ENCODE data around the gene NFIA.

The NFIA gene

GRCh38 chr1:61432616-61433388 is 350.4 kb downstream of the NFIA start:
- TF ChIP-seq CTCF (IDR thresholded peaks at IDR 0.05; ENCODE audit: extremely low read depth, missing control alignments) = no peak

GRCh38 chr1:61433646-61434045 is 351.3 kb downstream of the NFIA start:
- TF ChIP-seq CTCF (IDR thresholded peaks at IDR 0.05; ENCODE audit: extremely low read depth, missing control alignments) = no peak
- no peak for DNase-seq (ENCODE audit: low spot score)

More at GRCh38 chr1:61432616-61433388, 350.4 kb downstream of the NFIA start:
- DNase-seq (ENCODE audit: low spot score) = no peak

GRCh38 chr1:61434276-61434675 is 351.9 kb downstream of the NFIA start:
- no peak for TF ChIP-seq CTCF (IDR thresholded peaks at IDR 0.05; ENCODE audit: extremely low read depth, missing control alignments)
- DNase-seq (ENCODE audit: low spot score) = no peak

- no peak for TF ChIP-seq CTCF (IDR thresholded peaks at IDR 0.05; ENCODE audit: extremely low read depth, missing control alignments)
Observed at GRCh38 chr1:61435226-61435625, 352.9 kb downstream of the NFIA start.

GRCh38 chr1:61436016-61436415 is 353.7 kb downstream of the NFIA start:
- no peak for TF ChIP-seq CTCF (IDR thresholded peaks at IDR 0.05; ENCODE audit: extremely low read depth, missing control alignments)
- no peak for DNase-seq (ENCODE audit: low spot score)

More at GRCh38 chr1:61435226-61435625, 352.9 kb downstream of the NFIA start:
- DNase-seq (ENCODE audit: low spot score) = no peak

- no peak for TF ChIP-seq CTCF (IDR thresholded peaks at IDR 0.05; ENCODE audit: extremely low read depth, missing control alignments)
- DNase-seq (ENCODE audit: low spot score) = no peak
Observed at GRCh38 chr1:61436491-61437120, 354.2 kb downstream of the NFIA start.

GRCh38 chr1:61439234-61439633 is 356.9 kb downstream of the NFIA start:
- DNase-seq (ENCODE audit: low spot score) = no peak
- no peak for TF ChIP-seq CTCF (IDR thresholded peaks at IDR 0.05; ENCODE audit: extremely low read depth, missing control alignments)
